ENCODE results near the gene ACTN1. TPM values are rescaled to one million over a fixed set of nuclear protein-coding genes. Genes with fewer than 3 reads are reported as not detected.

Gene ACTN1
- total RNA-seq, 1 donor from 2014 or later = 70.7 TPM

DNA sequence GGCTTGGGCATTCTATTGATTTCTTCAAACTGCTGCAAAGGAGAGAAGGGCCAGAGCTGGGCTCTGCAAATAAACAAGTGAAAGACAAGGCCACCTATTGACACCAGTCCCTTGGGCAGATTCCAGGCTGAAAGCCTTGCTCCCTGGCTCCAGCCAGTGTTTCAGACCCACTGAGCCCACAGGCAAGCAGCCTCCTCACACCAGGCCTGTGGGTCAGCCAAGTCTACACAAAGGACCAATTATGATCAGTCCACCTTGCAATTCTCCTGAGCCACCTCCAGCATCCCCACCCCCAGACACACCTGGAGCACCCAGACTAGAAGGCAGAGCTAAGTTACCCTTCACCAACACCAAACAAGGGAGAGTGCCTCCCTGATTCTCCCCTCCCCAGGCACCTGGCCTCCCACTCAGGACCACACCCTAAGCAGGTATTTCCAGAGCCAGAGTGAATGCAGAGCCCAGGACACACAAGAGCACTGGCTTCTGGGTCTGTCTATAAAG lies 13.8 kb downstream of the ACTN1 start:
- peaks cover 59% of the 10 kb centered on the region for H3K4me1 Mint-ChIP-seq

DNA sequence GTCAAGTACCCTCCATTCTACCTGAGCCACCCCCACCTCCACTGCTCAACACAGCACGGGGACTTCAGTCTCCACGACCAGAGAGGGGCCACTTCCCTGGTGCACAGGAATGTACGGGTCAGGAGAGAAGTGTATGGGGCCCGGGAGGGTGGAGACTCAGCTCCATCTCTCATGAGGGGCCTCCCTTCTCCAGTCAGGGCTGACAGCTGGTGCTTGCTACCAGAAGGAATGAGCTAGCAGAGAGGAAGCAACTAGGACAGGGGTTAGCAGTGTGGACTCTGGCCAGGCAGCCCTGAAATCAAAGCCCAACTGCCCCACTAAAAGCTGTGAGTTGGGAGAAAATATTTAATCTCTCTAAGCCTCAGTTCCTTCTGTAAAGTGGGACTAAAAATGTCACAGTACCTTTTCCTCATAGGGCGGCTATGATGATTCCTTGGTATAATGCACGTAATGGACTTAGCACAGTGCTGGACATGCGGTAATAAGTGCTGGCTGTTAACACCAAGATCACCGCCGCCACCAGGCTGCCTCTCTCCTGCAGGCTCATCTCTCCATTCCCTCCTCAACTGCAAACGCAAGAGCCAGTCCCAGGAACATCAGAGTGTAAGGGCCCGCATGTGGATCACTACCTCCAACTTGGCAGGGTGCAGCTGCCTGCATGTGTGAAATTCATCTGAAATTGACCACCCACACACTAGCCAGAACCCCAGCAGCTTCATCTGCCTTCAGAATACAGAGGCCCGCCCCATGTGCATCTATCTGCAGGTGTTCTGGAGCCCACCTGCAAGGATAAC lies 14.6 kb downstream of the ACTN1 start:
- H3K27ac Mint-ChIP-seq = peak overlapping the region; percentile 53
- peaks cover 18% of the 10 kb centered on the region for H3K4me1 ChIP-seq
- H3F3A ChIP-seq (ENCODE audit: low read depth) = peaks cover 3% of the 10 kb centered on the region
- no peaks in the 10 kb centered on the region for H3K9me3 ChIP-seq (ENCODE audit: low read depth)
- no peak for DNase-seq (ENCODE audit: low spot score)
- H3K9ac ChIP-seq = no peak overlapping the region
- H3K4me2 ChIP-seq = no peak overlapping the region
- H3K27ac ChIP-seq = no peak overlapping the region
- H3K36me3 Mint-ChIP-seq = peaks cover 5% of the 10 kb centered on the region
- H3K9me3 Mint-ChIP-seq = no peaks in the 10 kb centered on the region
- no peaks in the 10 kb centered on the region for H3K36me3 ChIP-seq
- H3K4me3 ChIP-seq = no peak overlapping the region
- H3K4me1 Mint-ChIP-seq = peaks cover 50% of the 10 kb centered on the region
- no peaks in the 10 kb centered on the region for H3K27me3 ChIP-seq
- peaks cover 89% of the 10 kb centered on the region for H4K20me1 ChIP-seq (ENCODE audit: low read depth)
- no peak overlapping the region for H3K4me3 Mint-ChIP-seq
- TF ChIP-seq EZH2phosphoT487 (IDR thresholded peaks at IDR 0.05) = no peak
- TF ChIP-seq EZH2 (IDR thresholded peaks at IDR 0.05) = no peak
- TF ChIP-seq, protein P1, sequence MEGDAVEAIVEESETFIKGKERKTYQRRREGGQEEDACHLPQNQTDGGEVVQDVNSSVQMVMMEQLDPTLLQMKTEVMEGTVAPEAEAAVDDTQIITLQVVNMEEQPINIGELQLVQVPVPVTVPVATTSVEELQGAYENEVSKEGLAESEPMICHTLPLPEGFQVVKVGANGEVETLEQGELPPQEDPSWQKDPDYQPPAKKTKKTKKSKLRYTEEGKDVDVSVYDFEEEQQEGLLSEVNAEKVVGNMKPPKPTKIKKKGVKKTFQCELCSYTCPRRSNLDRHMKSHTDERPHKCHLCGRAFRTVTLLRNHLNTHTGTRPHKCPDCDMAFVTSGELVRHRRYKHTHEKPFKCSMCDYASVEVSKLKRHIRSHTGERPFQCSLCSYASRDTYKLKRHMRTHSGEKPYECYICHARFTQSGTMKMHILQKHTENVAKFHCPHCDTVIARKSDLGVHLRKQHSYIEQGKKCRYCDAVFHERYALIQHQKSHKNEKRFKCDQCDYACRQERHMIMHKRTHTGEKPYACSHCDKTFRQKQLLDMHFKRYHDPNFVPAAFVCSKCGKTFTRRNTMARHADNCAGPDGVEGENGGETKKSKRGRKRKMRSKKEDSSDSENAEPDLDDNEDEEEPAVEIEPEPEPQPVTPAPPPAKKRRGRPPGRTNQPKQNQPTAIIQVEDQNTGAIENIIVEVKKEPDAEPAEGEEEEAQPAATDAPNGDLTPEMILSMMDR (IDR thresholded peaks at IDR 0.05) = no peak
- H2AFZ ChIP-seq (replicated peaks) = no peak overlapping the region
- H3K79me2 ChIP-seq (ENCODE audit: low read depth) = peaks cover 99% of the 10 kb centered on the region
- peaks cover 7% of the 10 kb centered on the region for H3K27me3 Mint-ChIP-seq (ENCODE audit: insufficient read depth, low read depth)

More for the DNA sequence above, 13.8 kb downstream of the ACTN1 start:
- Histone ChIP-seq H3K27ac (no peak overlapping the region), H4K20me1 (ENCODE audit: low read depth) (peaks cover 97% of the 10 kb centered on the region), H3K4me1 (peaks cover 23% of the 10 kb centered on the region), H3K4me2 (no peak overlapping the region), H3K4me3 (no peak overlapping the region), H3K9me3 (ENCODE audit: low read depth) (no peaks in the 10 kb centered on the region), H3F3A (ENCODE audit: low read depth) (peaks cover 6% of the 10 kb centered on the region), H3K36me3 (no peaks in the 10 kb centered on the region), H3K9ac (no peak overlapping the region), H2AFZ (replicated peaks) (no peak overlapping the region), H3K27me3 (no peaks in the 10 kb centered on the region), H3K79me2 (ENCODE audit: low read depth) (peaks cover 99% of the 10 kb centered on the region)
- no peaks in the 10 kb centered on the region for H3K9me3 Mint-ChIP-seq
- peaks cover 5% of the 10 kb centered on the region for H3K36me3 Mint-ChIP-seq
- H3K27ac Mint-ChIP-seq = no peak overlapping the region
- no peak for TF ChIP-seq EZH2phosphoT487 (IDR thresholded peaks at IDR 0.05)
- no peak for TF ChIP-seq EZH2 (IDR thresholded peaks at IDR 0.05)
- TF ChIP-seq, protein P1 (IDR thresholded peaks at IDR 0.05) = no peak
- H3K4me3 Mint-ChIP-seq = no peak overlapping the region
- peaks cover 8% of the 10 kb centered on the region for H3K27me3 Mint-ChIP-seq (ENCODE audit: insufficient read depth, low read depth)
- DNase-seq (ENCODE audit: low spot score) = no peak

DNA sequence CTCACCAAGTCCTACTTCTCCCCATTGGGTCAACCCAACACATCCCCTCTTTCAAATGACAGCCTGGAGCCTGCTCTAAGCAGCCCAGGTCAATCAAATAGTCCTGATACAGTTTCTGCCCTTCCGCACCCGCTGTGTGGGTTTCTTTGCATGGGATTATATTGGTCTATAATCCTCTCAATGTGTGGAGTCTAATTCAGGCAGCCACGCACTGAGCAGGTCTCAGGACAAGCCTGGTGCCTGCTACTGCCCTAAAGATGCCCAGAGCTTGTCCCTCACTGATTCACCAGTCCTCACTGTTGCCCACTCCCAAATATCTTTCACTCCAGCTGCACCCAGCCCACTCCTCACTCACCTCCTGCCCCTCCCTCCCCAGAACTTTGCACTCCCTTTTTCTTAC lies 16.4 kb downstream of the ACTN1 start:
- Histone ChIP-seq H3K4me1 (peaks cover 18% of the 10 kb centered on the region), H3K9me3 (ENCODE audit: low read depth) (no peaks in the 10 kb centered on the region), H3K4me2 (no peak overlapping the region), H3K27me3 (no peaks in the 10 kb centered on the region), H3K4me3 (no peak overlapping the region), H3K79me2 (ENCODE audit: low read depth) (peaks cover 99% of the 10 kb centered on the region), H3F3A (ENCODE audit: low read depth) (peaks cover 3% of the 10 kb centered on the region), H3K27ac (no peak overlapping the region), H3K9ac (no peak overlapping the region), H3K36me3 (no peaks in the 10 kb centered on the region), H4K20me1 (ENCODE audit: low read depth) (peaks cover 71% of the 10 kb centered on the region), H2AFZ (replicated peaks) (no peak overlapping the region)
- Mint-ChIP-seq H3K27me3 (ENCODE audit: insufficient read depth, low read depth) (peaks cover 6% of the 10 kb centered on the region), H3K9me3 (no peaks in the 10 kb centered on the region), H3K4me3 (peak overlapping the region; percentile 2), H3K4me1 (peaks cover 44% of the 10 kb centered on the region), H3K27ac (peak overlapping the region; percentile 23), H3K36me3 (peaks cover 5% of the 10 kb centered on the region)
- peak; percentile 34 for DNase-seq (ENCODE audit: low spot score)
- TF ChIP-seq EZH2phosphoT487 (IDR thresholded peaks at IDR 0.05) (no peak), EZH2 (IDR thresholded peaks at IDR 0.05) (no peak)
- TF ChIP-seq, protein P1 (IDR thresholded peaks at IDR 0.05) = no peak
